Right atrium auricular region (tissue), 2 donors: ENCODE measurements around the gene SCARB1. TPM values are rescaled to one million over a fixed set of nuclear protein-coding genes. Genes with fewer than 3 reads are reported as not detected.

Source experiments
- DNase-seq: peaks from one replicate; pipeline ENCODE4 v3.0.0-alpha.2; 2019; ENCODE audit warnings: low spot score
- H3K27ac ChIP-seq, 2 donors: fragments of 200-600 bp; sonication (generic); 1 replicate in 1 of 2; 2 replicates in 1 of 2; pipeline ENCODE4 v1.5.1; 2016 to 2019
- H3K27me3 ChIP-seq, 2 donors: fragments of 200-600 bp; sonication (generic); one replicate each; pipeline versions ENCODE4 v1.5.1 to v1.6.0; 2017 to 2019
- H3K36me3 ChIP-seq: fragments of 200-600 bp; sonication (generic); one replicate; pipeline ENCODE4 v1.5.1; 2016
- H3K4me1 ChIP-seq, 2 donors: fragments of 200-600 bp; sonication (generic); one replicate each; pipeline versions ENCODE4 v1.5.1 to v1.6.0; 2017 to 2019
- H3K4me3 ChIP-seq, 2 donors: fragments of 200-600 bp; sonication (generic); 1 replicate in 1 of 2; 2 replicates in 1 of 2; pipeline ENCODE4 v1.5.1; 2017 to 2019; ENCODE audit warnings: mild to moderate bottlenecking in 1 of 2, moderate library complexity in 1 of 2
- H3K9me3 ChIP-seq, 2 donors: fragments of 200-600 bp; sonication (generic); one replicate each; pipeline ENCODE4 v1.5.1; 2019
- total RNA-seq, 2 donors: library from RNA; depleted of rRNA; stranded (reverse); fragments of >200 nt; gene quantifications; one replicate each; pipeline ENCODE4 v1.1.0, GENCODE V29; 2016
- TF ChIP-seq, protein P1 (sequence below), 2 donors: fragments of 200-600 bp; sonication (generic); IDR thresholded peaks; one replicate each; pipeline ENCODE4 v1.5.1; 2019; ENCODE audit warnings: antibody characterized with exemption in 2 of 2

The SCARB1 gene
- total RNA-seq, 2 donors from 2014 or later: 14.9 to 22.6 TPM

DNA sequence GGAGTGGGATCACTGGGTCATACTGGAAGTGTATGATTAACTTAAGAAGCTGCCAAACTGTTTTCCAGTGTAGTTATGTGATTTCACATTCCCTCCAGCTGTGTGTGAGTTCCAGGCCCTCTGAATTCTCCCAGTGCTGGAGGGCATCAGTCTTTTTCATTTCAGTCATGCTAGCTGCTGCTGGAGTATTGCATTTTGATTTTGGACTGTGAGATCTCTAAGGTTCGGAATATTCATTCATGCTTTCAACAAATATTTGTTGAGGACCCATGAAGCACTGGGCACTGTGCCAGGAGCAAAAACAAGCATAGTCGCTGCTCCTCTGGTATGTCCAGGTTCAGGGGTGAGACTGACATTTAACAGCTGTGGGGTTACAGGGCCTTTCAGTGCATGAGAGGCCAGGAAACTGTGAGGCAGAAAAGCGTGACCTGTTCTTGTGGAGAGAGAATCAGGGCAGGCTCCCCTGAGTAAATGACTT lies 133.2 kb downstream of the SCARB1 start:
- TF ChIP-seq, protein P1, sequence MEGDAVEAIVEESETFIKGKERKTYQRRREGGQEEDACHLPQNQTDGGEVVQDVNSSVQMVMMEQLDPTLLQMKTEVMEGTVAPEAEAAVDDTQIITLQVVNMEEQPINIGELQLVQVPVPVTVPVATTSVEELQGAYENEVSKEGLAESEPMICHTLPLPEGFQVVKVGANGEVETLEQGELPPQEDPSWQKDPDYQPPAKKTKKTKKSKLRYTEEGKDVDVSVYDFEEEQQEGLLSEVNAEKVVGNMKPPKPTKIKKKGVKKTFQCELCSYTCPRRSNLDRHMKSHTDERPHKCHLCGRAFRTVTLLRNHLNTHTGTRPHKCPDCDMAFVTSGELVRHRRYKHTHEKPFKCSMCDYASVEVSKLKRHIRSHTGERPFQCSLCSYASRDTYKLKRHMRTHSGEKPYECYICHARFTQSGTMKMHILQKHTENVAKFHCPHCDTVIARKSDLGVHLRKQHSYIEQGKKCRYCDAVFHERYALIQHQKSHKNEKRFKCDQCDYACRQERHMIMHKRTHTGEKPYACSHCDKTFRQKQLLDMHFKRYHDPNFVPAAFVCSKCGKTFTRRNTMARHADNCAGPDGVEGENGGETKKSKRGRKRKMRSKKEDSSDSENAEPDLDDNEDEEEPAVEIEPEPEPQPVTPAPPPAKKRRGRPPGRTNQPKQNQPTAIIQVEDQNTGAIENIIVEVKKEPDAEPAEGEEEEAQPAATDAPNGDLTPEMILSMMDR (IDR thresholded peaks at IDR 0.05): no peak
- Histone ChIP-seq H3K27ac (peak overlapping the region; percentile 65 to 67), H3K27me3 (no peaks in the 10 kb centered on the region), H3K9me3 (no peaks in the 10 kb centered on the region), H3K36me3 (no peaks in the 10 kb centered on the region), H3K4me3 (no peak overlapping the region), H3K4me1 (peaks cover 0 to 46% of the 10 kb centered on the region in 2 donors)
- no peak for DNase-seq

DNA sequence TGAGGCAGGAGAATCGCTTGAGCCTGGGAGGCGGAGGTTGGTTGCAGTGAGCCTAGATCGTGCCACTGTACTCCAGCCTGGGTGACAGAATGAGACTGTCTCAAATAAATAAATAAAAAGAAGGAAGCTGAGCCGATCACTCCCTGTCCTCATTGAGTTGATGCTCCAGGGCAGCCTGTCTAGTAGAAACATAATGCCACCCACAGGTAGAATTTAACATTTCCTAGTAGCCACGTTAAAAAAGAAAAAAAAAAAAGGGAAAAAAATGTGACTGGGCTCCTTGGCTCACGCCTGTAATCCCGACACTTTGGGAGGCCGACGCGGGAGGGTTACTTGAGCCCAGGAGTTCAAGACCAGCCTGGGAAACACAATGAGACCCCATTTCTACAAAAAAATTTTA lies 135.7 kb downstream of the SCARB1 start:
- peak overlapping the region; percentile 54 to 58 for H3K27ac ChIP-seq
- DNase-seq: no peak
- peaks cover 0 to 40% of the 10 kb centered on the region in 2 donors for H3K4me1 ChIP-seq
- no peaks in the 10 kb centered on the region for H3K27me3 ChIP-seq
- no peak overlapping the region for H3K4me3 ChIP-seq
- H3K9me3 ChIP-seq: no peaks in the 10 kb centered on the region
- TF ChIP-seq, protein P1 (IDR thresholded peaks at IDR 0.05): no peak
- no peaks in the 10 kb centered on the region for H3K36me3 ChIP-seq

DNA sequence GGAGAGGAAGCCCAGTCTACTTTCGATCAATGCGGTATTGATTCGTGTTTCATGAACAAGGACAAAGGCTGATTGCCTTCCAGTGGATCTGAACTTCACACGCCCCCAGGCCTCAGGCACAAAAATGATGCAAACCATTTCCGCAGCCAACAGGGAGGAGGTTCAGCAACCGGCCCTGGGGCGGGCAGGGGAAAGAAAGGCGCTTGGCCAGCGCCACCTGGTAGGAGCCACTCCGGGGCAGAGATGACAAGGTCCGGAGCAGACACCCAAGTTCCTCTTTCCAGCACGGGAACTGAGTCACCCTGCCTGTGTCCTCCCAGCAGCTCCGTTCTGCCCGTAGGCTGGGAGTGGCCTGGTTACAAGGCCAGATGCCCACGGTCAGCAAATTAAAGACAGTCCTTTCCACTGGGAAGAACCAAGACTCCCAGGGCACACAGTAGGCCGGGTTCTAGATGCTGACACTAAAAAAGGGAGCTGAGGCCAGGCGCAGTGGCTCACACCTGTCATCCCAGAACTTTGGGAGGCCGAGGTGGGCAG lies 136.3 kb downstream of the SCARB1 start:
- no peak overlapping the region for H3K4me3 ChIP-seq
- peaks cover 0 to 34% of the 10 kb centered on the region in 2 donors for H3K4me1 ChIP-seq
- peak; percentile 86 for DNase-seq
- no peaks in the 10 kb centered on the region for H3K36me3 ChIP-seq
- no peaks in the 10 kb centered on the region for H3K27me3 ChIP-seq
- TF ChIP-seq, protein P1 (IDR thresholded peaks at IDR 0.05): no peak
- peak overlapping the region; percentile 54 to 58 for H3K27ac ChIP-seq
- H3K9me3 ChIP-seq: no peaks in the 10 kb centered on the region

Other genes with a start within 250 kb of the SCARB1 start
- gene UBC, start 50.8 kb upstream of the SCARB1 start, total RNA-seq: 1,000 to 10,000 TPM in 1 of 2 donors, 100 to 1,000 TPM in 1; 938 to 1,145 TPM
- 1 to 10 TPM; 4.9 to 8.3 TPM for gene DHX37, start 125.3 kb upstream of the SCARB1 start, total RNA-seq
- gene BRI3BP, start 129.8 kb upstream of the SCARB1 start, total RNA-seq: 1 to 10 TPM; 2.8 TPM
- gene AACS, start 201.6 kb upstream of the SCARB1 start, total RNA-seq: 10 to 100 TPM in 1 of 2 donors, 1 to 10 TPM in 1; 7.4 to 11.7 TPM